Gastroesophageal sphincter (tissue), 4 donors: ENCODE measurements around the gene GALNT18. TPM values are rescaled to one million over a fixed set of nuclear protein-coding genes. Genes with fewer than 3 reads are reported as not detected.

Source experiments
- ATAC-seq: fragments of 150-250 bp; one replicate; pipeline ENCODE4 v1.9.1; 2016; ENCODE audit warnings: mild to moderate bottlenecking, moderate library complexity
- H3K27ac ChIP-seq, 4 donors: fragments of 200-600 bp; sonication (generic) in 3 of 4; 1 replicate in 3 of 4; 2 replicates in 1 of 4; pipeline ENCODE4 v1.5.1; 2016 to 2019
- H3K27me3 ChIP-seq: fragments of 200-600 bp; sonication (generic); one replicate; pipeline ENCODE4 v1.5.1; 2019
- H3K36me3 ChIP-seq, 2 donors: fragments of 200-600 bp; sonication (generic); one replicate each; pipeline ENCODE4 v1.5.1; 2019; ENCODE audit warnings: control low read depth in 1 of 2
- H3K4me1 ChIP-seq, 3 donors: fragments of 200-600 bp; sonication (generic); 1 replicate in 2 of 3; 2 replicates in 1 of 3; pipeline ENCODE4 v1.5.1; 2016 to 2019; ENCODE audit warnings: control low read depth in 2 of 3
- H3K4me3 ChIP-seq, 2 donors: fragments of 200-600 bp; sonication (generic); one replicate each; pipeline ENCODE4 v1.5.1; 2019; ENCODE audit warnings: mild to moderate bottlenecking in 1 of 2, moderate library complexity in 1 of 2
- H3K9me3 ChIP-seq, 3 donors: fragments of 200-600 bp; sonication (generic); one replicate each; pipeline ENCODE4 v1.5.1; 2017 to 2019; ENCODE audit warnings: control low read depth in 2 of 3
- EP300 ChIP-seq: sonication (generic); formaldehyde crosslinking; IDR thresholded peaks from one replicate; pipeline ENCODE4 v1.6.1; 2017; ENCODE audit warnings: antibody characterized with exemption, mild to moderate bottlenecking
- POLR2A ChIP-seq, 2 donors: fragments of 450-650 bp; IDR thresholded peaks; one replicate each; pipeline ENCODE4 v1.6.1; 2017; ENCODE audit warnings: antibody characterized with exemption in 2 of 2, mild to moderate bottlenecking in 2 of 2, moderate library complexity in 1 of 2
- POLR2AphosphoS5 ChIP-seq: sonication (generic); formaldehyde crosslinking; IDR thresholded peaks from one replicate; pipeline ENCODE4 v1.6.1; 2017; ENCODE audit warnings: antibody characterized with exemption
- WGBS, 2 donors: methylation state at CpG; one replicate each; pipeline ENCODE4 v1.1.5; 2018; ENCODE audit warnings: low coverage in 1 of 2; 5-methylcytosine and 5-hydroxymethylcytosine counted together
- total RNA-seq, 4 donors: library from RNA; depleted of rRNA; stranded (reverse); fragments of >200 nt; gene quantifications; one replicate each; pipeline ENCODE4 v1.1.0, GENCODE V29; 2016
- TF ChIP-seq, protein P1 (sequence below), 4 experiments: fragments of 200-600 bp in 2 of 4; fragments of 450-650 bp in 2 of 4; sonication (generic) in 1 of 4; IDR thresholded peaks; one replicate each; pipeline ENCODE4 v1.5.1; 2017 to 2019; ENCODE audit warnings: antibody characterized with exemption in 4 of 4, mild to moderate bottlenecking in 2 of 4, moderate library complexity in 2 of 4

Gene GALNT18
- total RNA-seq, 4 donors from 2014 or later = 16.0 to 65.6 (median 35.2) TPM

DNA sequence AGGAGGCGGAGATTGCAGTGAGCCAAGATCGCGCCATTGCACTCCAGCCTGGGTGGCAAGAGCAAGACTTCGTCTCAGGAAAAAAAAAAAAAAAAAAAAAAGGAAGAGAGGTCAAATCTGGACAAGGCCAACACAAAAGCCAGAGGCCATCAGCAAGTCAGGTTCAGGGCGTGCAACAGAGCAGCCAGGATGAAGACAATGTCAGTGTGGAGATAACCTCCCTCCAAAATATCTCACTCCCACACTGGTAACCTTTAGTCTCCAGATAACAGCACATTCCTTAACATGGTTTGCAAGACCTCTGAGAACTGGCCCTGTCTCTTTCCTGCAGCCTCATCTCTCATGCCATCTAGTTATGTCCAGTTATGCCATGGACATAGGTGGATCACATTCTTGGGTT lies 273.5 kb downstream of the GALNT18 start:
- 88 to 100% methylated on average over 1 to 5 of the region's 5 CpGs for WGBS, 2 donors
- H3K27ac ChIP-seq = no peak overlapping the region
- H3K27me3 ChIP-seq = no peaks in the 10 kb centered on the region
- H3K36me3 ChIP-seq = no peaks in the 10 kb centered on the region
- no peak for TF ChIP-seq POLR2A (IDR thresholded peaks at IDR 0.05)
- TF ChIP-seq, protein P1, sequence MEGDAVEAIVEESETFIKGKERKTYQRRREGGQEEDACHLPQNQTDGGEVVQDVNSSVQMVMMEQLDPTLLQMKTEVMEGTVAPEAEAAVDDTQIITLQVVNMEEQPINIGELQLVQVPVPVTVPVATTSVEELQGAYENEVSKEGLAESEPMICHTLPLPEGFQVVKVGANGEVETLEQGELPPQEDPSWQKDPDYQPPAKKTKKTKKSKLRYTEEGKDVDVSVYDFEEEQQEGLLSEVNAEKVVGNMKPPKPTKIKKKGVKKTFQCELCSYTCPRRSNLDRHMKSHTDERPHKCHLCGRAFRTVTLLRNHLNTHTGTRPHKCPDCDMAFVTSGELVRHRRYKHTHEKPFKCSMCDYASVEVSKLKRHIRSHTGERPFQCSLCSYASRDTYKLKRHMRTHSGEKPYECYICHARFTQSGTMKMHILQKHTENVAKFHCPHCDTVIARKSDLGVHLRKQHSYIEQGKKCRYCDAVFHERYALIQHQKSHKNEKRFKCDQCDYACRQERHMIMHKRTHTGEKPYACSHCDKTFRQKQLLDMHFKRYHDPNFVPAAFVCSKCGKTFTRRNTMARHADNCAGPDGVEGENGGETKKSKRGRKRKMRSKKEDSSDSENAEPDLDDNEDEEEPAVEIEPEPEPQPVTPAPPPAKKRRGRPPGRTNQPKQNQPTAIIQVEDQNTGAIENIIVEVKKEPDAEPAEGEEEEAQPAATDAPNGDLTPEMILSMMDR (IDR thresholded peaks at IDR 0.05) = no peak
- no peak for TF ChIP-seq POLR2AphosphoS5
- TF ChIP-seq EP300 = no peak
- no peak for ATAC-seq
- no peaks in the 10 kb centered on the region for H3K9me3 ChIP-seq
- H3K4me1 ChIP-seq = peaks cover 0 to 42% (median 16%) of the 10 kb centered on the region in 3 donors
- H3K4me3 ChIP-seq = no peak overlapping the region

DNA sequence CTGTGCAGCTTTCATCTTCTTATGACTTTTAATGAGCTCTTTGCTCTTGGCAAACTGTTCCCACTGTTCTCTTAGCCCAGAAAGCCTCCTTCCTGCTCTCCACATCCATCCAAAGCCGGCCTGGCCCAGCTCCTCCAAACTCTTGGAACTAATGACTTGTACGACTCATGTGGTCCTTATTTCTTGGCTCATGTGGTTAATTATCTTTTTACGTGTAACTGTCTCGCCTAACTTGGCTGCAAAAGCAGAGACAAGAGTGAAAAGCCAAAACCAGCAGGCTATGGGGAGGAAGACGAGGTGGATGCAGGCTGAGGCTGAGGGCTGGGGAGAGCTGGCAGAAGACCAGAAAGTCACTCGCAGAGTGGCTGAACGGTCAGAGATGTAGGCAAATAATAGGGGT lies 274.2 kb downstream of the GALNT18 start:
- Histone ChIP-seq H3K4me3 (no peak overlapping the region), H3K27ac (no peak overlapping the region), H3K4me1 (peaks cover 0 to 42% (median 16%) of the 10 kb centered on the region in 3 donors), H3K27me3 (no peaks in the 10 kb centered on the region), H3K36me3 (no peaks in the 10 kb centered on the region), H3K9me3 (no peaks in the 10 kb centered on the region)
- no peak for ATAC-seq
- TF ChIP-seq, protein P1 (IDR thresholded peaks at IDR 0.05) = no peak
- TF ChIP-seq POLR2AphosphoS5 (no peak), EP300 (no peak), POLR2A (IDR thresholded peaks at IDR 0.05) (no peak)
- WGBS, 2 donors = 21 to 52% methylated on average over 3 to 6 of the region's 7 CpGs

DNA sequence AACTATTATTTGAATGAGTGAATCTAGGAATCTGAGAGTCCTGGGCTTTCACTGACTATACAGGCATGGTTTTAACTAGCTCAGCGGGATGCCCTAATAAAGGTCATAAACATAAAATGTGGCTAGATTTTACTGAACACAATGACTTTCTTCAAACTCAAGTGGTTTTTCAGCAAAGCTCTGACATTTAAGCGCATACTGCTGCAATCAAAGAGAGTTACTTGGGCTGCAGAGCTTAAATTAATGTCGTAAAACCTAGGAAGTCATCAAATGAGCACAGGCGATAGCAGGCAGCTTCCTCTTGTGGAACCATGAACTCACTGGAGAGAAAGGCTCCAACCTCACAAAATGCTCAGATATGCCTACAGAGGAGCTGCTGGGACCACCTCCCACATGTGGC lies 275.5 kb downstream of the GALNT18 start:
- Histone ChIP-seq H3K4me3 (no peak overlapping the region), H3K27me3 (no peaks in the 10 kb centered on the region), H3K36me3 (no peaks in the 10 kb centered on the region), H3K4me1 (peaks cover 0 to 41% (median 16%) of the 10 kb centered on the region in 3 donors), H3K27ac (no peak overlapping the region), H3K9me3 (no peaks in the 10 kb centered on the region)
- ATAC-seq = no peak
- WGBS, 2 donors = 60 to 91% methylated on average over 4 of the region's 4 CpGs
- TF ChIP-seq, protein P1 (IDR thresholded peaks at IDR 0.05) = no peak
- no peak for TF ChIP-seq POLR2A (IDR thresholded peaks at IDR 0.05)

DNA sequence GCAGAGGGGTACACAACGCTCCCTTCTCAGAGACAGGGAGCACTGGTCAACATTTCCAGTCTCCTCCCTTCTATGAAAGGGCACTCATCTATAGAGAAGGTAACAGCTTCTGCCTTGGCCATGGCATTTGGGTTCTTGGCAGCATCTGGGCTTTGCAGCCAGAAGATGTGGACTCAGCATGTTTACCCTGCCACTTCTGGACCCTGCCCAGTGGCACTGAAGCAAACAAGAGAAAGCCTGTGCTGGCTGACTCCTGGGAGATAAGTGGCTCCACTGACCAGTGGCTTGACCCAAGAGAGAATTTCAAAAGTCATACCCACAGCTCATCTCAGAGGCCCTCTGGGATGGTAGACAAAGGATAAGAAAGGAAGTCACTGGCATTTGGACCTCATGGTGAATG lies 276.7 kb downstream of the GALNT18 start:
- Histone ChIP-seq H3K36me3 (peaks cover 0 to 5% of the 10 kb centered on the region in 2 donors), H3K27me3 (no peaks in the 10 kb centered on the region), H3K27ac (no peak overlapping the region), H3K4me1 (peaks cover 0 to 29% (median 5%) of the 10 kb centered on the region in 3 donors), H3K9me3 (no peaks in the 10 kb centered on the region), H3K4me3 (no peak overlapping the region)
- WGBS, 2 donors = 89 to 100% methylated on average over 1 of the region's 1 CpG
- TF ChIP-seq POLR2AphosphoS5 (no peak), POLR2A (IDR thresholded peaks at IDR 0.05) (no peak), EP300 (no peak)
- TF ChIP-seq, protein P1 (IDR thresholded peaks at IDR 0.05) = no peak
- no peak for ATAC-seq

DNA sequence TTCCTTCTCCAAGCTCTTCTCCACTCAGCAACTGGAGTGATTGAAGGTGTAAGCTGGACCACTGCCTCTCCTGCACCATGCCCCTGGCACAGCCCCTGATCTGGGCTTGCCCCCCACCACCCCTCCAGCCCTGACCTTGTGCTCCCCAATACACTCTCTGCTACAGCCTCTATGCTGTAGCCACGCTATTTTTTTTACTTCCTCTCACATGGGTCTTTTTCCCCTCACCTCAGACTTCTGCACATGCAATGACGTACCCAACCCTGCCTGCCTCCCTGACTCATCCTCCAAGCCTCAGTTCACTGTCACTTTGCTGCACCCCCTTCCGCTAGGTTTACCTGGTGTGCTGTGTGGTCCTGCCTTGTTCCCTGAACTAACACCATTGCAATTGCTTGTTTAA lies 277.8 kb downstream of the GALNT18 start:
- TF ChIP-seq POLR2AphosphoS5 = no peak
- no peak for TF ChIP-seq EP300
- TF ChIP-seq POLR2A (IDR thresholded peaks at IDR 0.05) = no peak
- TF ChIP-seq, protein P1 (IDR thresholded peaks at IDR 0.05) = no peak
- Histone ChIP-seq H3K4me1 (peaks cover 0 to 19% (median 0%) of the 10 kb centered on the region in 3 donors), H3K9me3 (no peaks in the 10 kb centered on the region), H3K36me3 (peaks cover 0 to 11% of the 10 kb centered on the region in 2 donors), H3K27ac (no peak overlapping the region), H3K27me3 (no peaks in the 10 kb centered on the region), H3K4me3 (no peak overlapping the region)
- WGBS, 2 donors = 78 to 100% methylated on average over 1 to 3 of the region's 3 CpGs
- no peak for ATAC-seq
